HUES48 (cell line): ENCODE data around the gene TMEM179.

Source experiments
- H3K27ac ChIP-seq: one replicate; pipeline ENCODE4 v1.7.0; 2013; ENCODE audit warnings: low read depth, low read length, inconsistent platforms
- H3K27me3 ChIP-seq: 2 replicates; pipeline ENCODE4 v1.6.1; 2013; ENCODE audit warnings: mild to moderate bottlenecking, low read length; ENCODE audit not compliant: control insufficient read depth, insufficient read depth
- H3K36me3 ChIP-seq: 2 replicates; pipeline ENCODE4 v1.6.1; 2013; ENCODE audit warnings: low read length; ENCODE audit not compliant: control insufficient read depth, insufficient read depth
- H3K4me1 ChIP-seq: 2 replicates; pipeline ENCODE4 v1.6.1; 2013; ENCODE audit warnings: mild to moderate bottlenecking, low read length; ENCODE audit not compliant: control insufficient read depth, insufficient read depth
- H3K4me3 ChIP-seq: 2 replicates; pipeline ENCODE4 v1.5.1; 2013; ENCODE audit warnings: mild to moderate bottlenecking, low read depth, low read length
- H3K9ac ChIP-seq: 2 replicates; pipeline ENCODE4 v1.6.1; 2013; ENCODE audit warnings: mild to moderate bottlenecking, low read depth, low read length, moderate library complexity
- H3K9me3 ChIP-seq: 2 replicates; pipeline ENCODE4 v1.6.1; 2013; ENCODE audit warnings: low read length; ENCODE audit not compliant: control insufficient read depth, insufficient read depth

Gene TMEM179

DNA sequence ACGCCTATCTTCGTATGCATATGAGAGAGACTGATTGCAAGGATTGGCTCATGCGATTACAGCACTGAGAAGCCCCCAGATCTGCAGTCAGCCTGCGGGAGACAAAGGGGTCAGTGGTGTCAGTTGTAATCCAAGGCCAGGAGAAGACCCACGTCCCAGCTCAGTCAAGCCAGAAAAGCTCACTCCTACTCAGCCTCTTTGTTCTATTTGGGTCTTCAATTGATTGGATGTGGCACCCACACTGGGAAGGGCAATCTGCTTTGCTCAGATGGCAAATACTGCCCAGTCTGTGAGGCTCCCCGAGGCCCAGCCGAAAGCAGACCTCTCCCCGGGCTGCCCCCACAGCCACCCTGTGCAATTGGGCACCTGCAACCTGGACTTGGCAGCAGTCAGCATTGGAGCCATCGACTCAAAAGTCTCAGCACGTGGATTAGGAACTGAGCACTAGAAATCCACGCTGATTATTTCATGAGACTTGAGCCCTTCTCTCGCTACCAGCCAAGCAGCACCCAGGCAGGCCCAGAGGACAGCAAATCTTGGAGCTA lies 39.6 kb upstream of the TMEM179 start:
- no peak overlapping the region for H3K9ac ChIP-seq
- H3K27ac ChIP-seq, result peak overlapping the region; percentile 16
- H3K9me3 ChIP-seq, result no peaks in the 10 kb centered on the region; the same call in 1 of the 2 replicates
- no peak overlapping the region for H3K4me3 ChIP-seq
- H3K27me3 ChIP-seq, result peaks cover under 1% of the 10 kb centered on the region; the same call in 1 of the 2 replicates
- no peaks in the 10 kb centered on the region for H3K36me3 ChIP-seq
- H3K4me1 ChIP-seq, result peaks cover 3% of the 10 kb centered on the region; the same call in 1 of the 2 replicates

DNA sequence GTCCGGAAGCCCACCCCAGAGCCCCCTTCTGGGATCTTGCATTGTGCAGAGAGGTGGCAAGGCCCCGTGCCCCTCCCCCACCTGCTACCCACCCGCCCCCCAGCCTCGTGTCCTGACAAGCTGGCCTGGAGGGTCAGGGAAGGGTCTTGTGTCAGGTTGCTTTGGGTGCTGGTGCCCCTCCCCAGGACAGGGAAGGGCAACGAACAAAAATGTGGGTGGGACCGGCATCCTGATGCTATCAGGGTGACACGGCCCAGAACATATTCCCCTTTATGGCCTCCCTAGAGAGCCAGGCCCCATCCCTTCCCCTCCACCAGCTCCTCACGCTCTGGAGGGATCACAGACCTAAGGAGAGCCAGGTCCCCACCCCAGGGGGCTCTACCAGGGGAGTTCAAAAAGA lies 38.7 kb upstream of the TMEM179 start:
- H3K27ac ChIP-seq, result no peak overlapping the region
- H3K9ac ChIP-seq, result no peak overlapping the region
- H3K36me3 ChIP-seq, result no peaks in the 10 kb centered on the region
- H3K4me1 ChIP-seq, result peaks cover 3% of the 10 kb centered on the region; the same call in 1 of the 2 replicates
- H3K27me3 ChIP-seq, result no peaks in the 10 kb centered on the region
- no peak overlapping the region for H3K4me3 ChIP-seq
- H3K9me3 ChIP-seq, result no peaks in the 10 kb centered on the region; the same call in 1 of the 2 replicates

GRCh38 chr14:104642540-104642868 lies 37.9 kb upstream of the TMEM179 start:
- Histone ChIP-seq H3K27ac (no peak overlapping the region), H3K4me3 (no peak overlapping the region), H3K36me3 (no peaks in the 10 kb centered on the region), H3K4me1 (peaks cover 3% of the 10 kb centered on the region; the same call in 1 of the 2 replicates), H3K9ac (no peak overlapping the region), H3K27me3 (no peaks in the 10 kb centered on the region), H3K9me3 (no peaks in the 10 kb centered on the region; the same call in 1 of the 2 replicates)

GRCh38 chr14:104641753-104642539 lies 37.4 kb upstream of the TMEM179 start:
- no peak overlapping the region for H3K4me3 ChIP-seq
- no peaks in the 10 kb centered on the region for H3K27me3 ChIP-seq
- no peak overlapping the region for H3K9ac ChIP-seq
- no peak overlapping the region for H3K27ac ChIP-seq
- no peaks in the 10 kb centered on the region; the same call in 1 of the 2 replicates for H3K9me3 ChIP-seq
- no peaks in the 10 kb centered on the region for H3K36me3 ChIP-seq
- peaks cover 3% of the 10 kb centered on the region; the same call in 1 of the 2 replicates for H3K4me1 ChIP-seq

- Histone ChIP-seq H3K27ac (no peak overlapping the region), H3K9ac (no peak overlapping the region), H3K4me3 (no peak overlapping the region), H3K4me1 (peaks cover 3% of the 10 kb centered on the region; the same call in 1 of the 2 replicates), H3K9me3 (no peaks in the 10 kb centered on the region; the same call in 1 of the 2 replicates), H3K27me3 (no peaks in the 10 kb centered on the region), H3K36me3 (no peaks in the 10 kb centered on the region)
Observed at GRCh38 chr14:104640681-104641080, 36.1 kb upstream of the TMEM179 start.

GRCh38 chr14:104639885-104640548 lies 35.4 kb upstream of the TMEM179 start:
- no peak overlapping the region for H3K9ac ChIP-seq
- H3K27ac ChIP-seq, result no peak overlapping the region
- no peak overlapping the region for H3K4me3 ChIP-seq
- no peaks in the 10 kb centered on the region for H3K9me3 ChIP-seq
- no peaks in the 10 kb centered on the region for H3K36me3 ChIP-seq
- H3K4me1 ChIP-seq, result peaks cover 3% of the 10 kb centered on the region; the same call in 1 of the 2 replicates
- no peaks in the 10 kb centered on the region for H3K27me3 ChIP-seq

- Histone ChIP-seq H3K9me3 (no peaks in the 10 kb centered on the region), H3K4me3 (no peak overlapping the region), H3K9ac (no peak overlapping the region), H3K27ac (no peak overlapping the region), H3K27me3 (no peaks in the 10 kb centered on the region), H3K4me1 (0 out of 2 replicates have a peak, but pooled peaks cover 3% of the 10 kb centered on the region), H3K36me3 (no peaks in the 10 kb centered on the region)
Observed at GRCh38 chr14:104639471-104639870, 34.9 kb upstream of the TMEM179 start.

- 0 out of 2 replicates have a peak, but pooled peaks cover 3% of the 10 kb centered on the region for H3K4me1 ChIP-seq
- H3K27ac ChIP-seq, result no peak overlapping the region
- H3K4me3 ChIP-seq, result no peak overlapping the region
- no peaks in the 10 kb centered on the region for H3K9me3 ChIP-seq
- H3K36me3 ChIP-seq, result no peaks in the 10 kb centered on the region
- H3K27me3 ChIP-seq, result no peaks in the 10 kb centered on the region
- H3K9ac ChIP-seq, result no peak overlapping the region
Observed at GRCh38 chr14:104638927-104639450, 34.4 kb upstream of the TMEM179 start.

- no peak overlapping the region for H3K27ac ChIP-seq
- no peaks in the 10 kb centered on the region for H3K27me3 ChIP-seq
- H3K4me3 ChIP-seq, result no peak overlapping the region
- H3K9ac ChIP-seq, result no peak overlapping the region
- H3K4me1 ChIP-seq, result 0 out of 2 replicates have a peak, but pooled peaks cover 3% of the 10 kb centered on the region
- H3K9me3 ChIP-seq, result no peaks in the 10 kb centered on the region
- H3K36me3 ChIP-seq, result no peaks in the 10 kb centered on the region
Observed at GRCh38 chr14:104638190-104638589, 33.6 kb upstream of the TMEM179 start.

DNA sequence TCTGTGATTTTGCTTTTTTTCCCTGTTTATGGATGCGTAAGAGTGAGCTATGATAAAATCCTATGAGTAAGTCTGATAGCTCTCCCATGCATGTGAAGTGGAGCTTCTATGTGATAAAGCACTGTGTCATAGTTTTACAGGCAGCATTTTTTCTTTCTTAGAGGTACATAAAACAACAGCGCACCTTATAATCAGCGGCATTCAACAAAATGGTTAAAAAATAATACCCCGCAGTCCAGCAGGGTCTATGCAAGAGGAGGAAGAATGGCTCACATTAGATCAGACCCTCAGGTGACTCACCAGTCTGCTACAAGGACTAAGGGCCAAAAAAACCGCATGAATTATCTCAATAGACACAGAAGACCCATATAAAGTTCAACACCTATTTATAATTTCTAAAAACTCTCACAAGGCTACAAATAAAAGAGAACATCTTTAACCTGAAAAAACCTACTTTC lies 33.0 kb upstream of the TMEM179 start:
- 0 out of 2 replicates have a peak, but pooled peaks cover 3% of the 10 kb centered on the region for H3K4me1 ChIP-seq
- H3K9ac ChIP-seq, result no peak overlapping the region

More for the DNA sequence above, 33.0 kb upstream of the TMEM179 start:
- H3K9me3 ChIP-seq, result no peaks in the 10 kb centered on the region
- no peak overlapping the region for H3K4me3 ChIP-seq
- no peaks in the 10 kb centered on the region for H3K27me3 ChIP-seq
- no peaks in the 10 kb centered on the region for H3K36me3 ChIP-seq
- no peak overlapping the region for H3K27ac ChIP-seq
